GM19193 (cell line): ENCODE data around the gene CPLX3.

ENCODE experiments used
- POLR2A ChIP-seq: IDR thresholded peaks from 4 replicates; pipeline ENCODE4 v1.6.1; 2011; ENCODE audit not compliant: insufficient read depth, insufficient read length; ENCODE audit errors: extremely low read depth

CPLX3 gene

GRCh38 chr15:74827614-74828013 is 1.2 kb downstream of the CPLX3 start:
- no peak for TF ChIP-seq POLR2A

DNA sequence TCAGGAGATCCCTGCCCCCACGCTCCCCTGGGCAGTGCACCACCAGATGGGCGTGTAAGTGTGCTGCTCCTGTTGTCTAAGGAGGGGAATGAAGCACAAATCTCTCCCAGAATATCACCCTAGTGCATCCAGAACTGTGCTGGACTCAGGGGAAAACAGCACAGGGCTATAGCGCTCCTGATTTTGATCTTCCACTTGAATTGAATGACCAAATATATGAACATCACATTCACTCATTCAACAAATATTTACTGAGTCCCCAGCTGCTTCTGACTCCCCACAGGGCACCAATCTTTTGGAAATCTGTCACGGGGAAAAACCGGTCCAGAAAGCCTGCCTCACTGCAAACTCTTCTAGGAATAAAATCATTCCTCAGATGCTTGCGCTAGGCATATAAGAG is 2.4 kb downstream of the CPLX3 start:
- TF ChIP-seq POLR2A, result no peak

DNA sequence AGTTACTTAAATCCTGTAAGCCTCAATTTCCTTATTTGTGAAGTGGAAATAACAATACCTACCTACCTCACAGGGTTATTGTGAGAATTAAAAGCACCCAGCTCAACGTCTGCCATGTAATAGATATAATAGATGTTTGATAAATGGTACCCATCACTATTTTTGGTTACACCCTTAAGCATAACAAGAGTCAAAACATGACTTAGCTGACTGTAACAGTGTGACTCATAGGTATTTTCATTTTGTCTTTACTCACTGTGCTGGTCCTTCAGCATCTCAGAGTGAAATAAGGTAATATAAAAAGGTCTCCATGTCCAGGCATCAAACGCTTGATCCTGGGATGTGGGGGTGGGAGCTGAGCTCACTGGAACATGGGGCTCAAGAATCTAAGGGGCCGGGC is 3.1 kb downstream of the CPLX3 start:
- TF ChIP-seq POLR2A, result no peak

DNA sequence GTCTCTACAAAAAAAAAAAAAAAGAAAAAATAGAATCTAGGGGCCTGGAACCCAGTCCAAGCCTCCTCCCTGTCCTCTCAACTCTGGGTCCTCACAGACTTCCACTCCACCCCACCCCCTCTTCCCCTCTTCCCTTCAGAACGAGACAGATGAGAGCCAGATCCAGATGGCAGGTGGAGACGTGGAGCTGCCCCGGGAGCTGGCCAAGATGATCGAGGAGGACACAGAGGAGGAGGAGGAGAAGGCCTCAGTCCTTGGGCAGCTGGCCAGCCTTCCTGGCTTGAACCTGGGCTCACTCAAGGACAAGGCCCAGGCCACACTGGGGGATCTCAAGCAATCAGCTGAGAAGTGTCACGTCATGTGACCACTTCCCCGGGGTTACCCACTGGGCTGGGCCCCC is 3.6 kb downstream of the CPLX3 start:
- TF ChIP-seq POLR2A, result no peak

GRCh38 chr15:74830868-74831267 is 4.4 kb downstream of the CPLX3 start:
- TF ChIP-seq POLR2A, result no peak

GRCh38 chr15:74831813-74832495 is 5.5 kb downstream of the CPLX3 start:
- no peak for TF ChIP-seq POLR2A

- no peak for TF ChIP-seq POLR2A
These were observed 6.4 kb downstream of the CPLX3 start for GRCh38 chr15:74832826-74833225.

DNA sequence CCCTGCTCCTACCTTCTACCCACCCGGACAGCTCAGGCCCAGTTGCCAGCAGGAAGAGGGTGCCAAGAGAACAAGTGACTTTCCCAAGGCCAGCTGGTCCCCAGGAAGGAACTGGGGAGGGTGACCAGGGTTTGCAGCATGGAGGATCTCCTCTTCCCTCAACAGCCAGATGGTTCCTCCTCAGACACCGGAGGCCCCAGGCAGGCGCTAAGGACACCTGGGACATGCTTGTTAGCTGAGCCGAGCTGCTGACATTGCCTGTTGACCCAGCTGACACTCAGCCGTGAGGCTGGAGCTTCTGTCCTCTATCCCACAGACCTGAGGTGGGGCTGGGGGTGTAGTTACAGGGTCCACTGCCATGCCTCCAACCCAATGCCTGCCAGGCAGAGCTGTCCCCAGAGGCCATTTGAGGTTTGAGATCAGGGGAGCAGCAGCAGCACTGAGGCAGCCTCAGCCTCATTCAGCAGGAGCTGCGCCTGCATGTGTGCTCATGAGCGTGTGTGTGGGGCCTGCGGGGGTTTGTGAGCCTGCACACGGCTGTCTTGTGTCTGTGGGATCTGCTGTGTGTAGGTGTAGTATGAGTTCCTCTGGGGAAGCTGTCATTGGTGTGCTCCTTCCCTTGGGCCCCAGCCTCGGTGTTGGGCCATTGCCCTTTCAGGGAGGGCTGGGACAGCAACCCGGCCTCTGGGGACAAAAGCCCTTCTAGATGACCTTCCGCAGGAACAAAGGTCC is 7.1 kb downstream of the CPLX3 start:
- no peak for TF ChIP-seq POLR2A

- no peak for TF ChIP-seq POLR2A
These were observed 8.9 kb downstream of the CPLX3 start for GRCh38 chr15:74835312-74835823.

DNA sequence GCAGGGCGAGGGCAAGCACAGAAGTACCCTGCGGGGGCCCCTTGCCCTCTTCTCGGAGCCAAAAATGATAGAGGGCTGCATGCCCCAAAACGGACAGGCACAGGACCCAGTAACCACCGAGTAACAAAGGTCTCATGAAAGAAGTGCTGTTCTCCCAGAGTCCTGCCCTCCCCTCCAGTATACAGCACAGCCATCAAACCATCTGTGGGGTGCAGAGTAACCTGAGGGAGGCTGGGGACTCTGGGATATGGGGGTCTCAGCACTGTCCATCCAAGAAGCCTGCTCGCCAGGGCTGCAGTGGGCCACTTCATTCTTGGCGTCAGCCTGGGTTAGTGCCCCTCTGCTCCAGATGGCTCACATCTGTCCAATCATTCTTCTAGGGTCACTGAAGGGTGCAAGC is 10.4 kb downstream of the CPLX3 start:
- no peak for TF ChIP-seq POLR2A

- no peak for TF ChIP-seq POLR2A
These were observed 11.2 kb downstream of the CPLX3 start for GRCh38 chr15:74837482-74838136.

- TF ChIP-seq POLR2A, result no peak
These were observed 11.7 kb downstream of the CPLX3 start for GRCh38 chr15:74838137-74838516.

GRCh38 chr15:74838746-74839525 is 12.5 kb downstream of the CPLX3 start:
- TF ChIP-seq POLR2A, result no peak

DNA sequence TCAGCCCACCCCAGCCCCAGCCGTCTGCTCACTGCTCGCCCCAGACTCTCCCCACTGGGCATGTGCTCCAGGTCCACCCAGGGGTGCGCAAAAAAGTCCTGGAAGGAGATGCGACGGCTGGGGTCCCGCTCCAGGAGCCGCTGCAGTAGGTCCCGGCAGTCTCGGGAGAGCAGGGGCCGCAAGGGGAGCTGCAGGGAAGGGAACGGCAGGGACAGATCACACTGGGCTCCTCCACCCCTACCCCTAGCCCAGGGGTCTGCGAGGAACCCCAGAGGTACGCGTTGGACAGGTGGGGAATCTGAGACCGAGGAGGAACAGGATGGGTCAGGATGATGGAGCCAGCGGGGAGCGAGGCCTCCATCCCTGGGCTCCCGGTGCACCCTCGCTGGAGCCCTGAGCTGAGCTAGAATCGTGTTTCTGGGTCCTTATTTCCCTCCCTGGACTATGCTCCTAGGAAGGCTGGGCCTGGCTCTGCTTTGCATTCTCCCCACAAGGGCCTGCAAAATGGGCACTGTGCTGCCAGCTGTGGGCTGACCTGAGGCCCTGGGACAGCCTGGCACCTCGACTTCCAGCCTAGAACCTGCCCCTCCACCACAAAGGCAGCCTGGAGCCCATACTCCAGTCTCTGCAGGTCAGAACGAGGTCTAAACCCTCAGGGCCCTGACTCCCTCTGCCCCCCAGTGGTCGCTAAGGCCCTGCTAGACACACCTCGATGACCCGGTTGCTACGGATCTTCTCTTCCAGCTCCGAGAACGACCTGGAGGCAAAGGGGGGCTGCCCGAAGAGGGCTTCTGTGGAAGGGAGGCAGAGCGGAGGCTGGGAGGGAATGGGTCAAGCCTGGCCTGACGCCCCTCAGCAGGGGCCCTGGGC is 13.3 kb downstream of the CPLX3 start:
- no peak for TF ChIP-seq POLR2A
